Stimulated activated CD4-positive, alpha-beta T cell treated with anti-CD3 and anti-CD28 coated beads, TNF-alpha, amount 100 ng/mL, for 4 hours (primary cell): ENCODE results near the gene BANK1.

ENCODE experiments used
- DNase-seq, 3 experiments: peaks; one replicate each; pipeline ENCODE4 v3.0.0-alpha.2; 2020; ENCODE audit warnings: low read depth in 3 of 3

Gene BANK1

DNA sequence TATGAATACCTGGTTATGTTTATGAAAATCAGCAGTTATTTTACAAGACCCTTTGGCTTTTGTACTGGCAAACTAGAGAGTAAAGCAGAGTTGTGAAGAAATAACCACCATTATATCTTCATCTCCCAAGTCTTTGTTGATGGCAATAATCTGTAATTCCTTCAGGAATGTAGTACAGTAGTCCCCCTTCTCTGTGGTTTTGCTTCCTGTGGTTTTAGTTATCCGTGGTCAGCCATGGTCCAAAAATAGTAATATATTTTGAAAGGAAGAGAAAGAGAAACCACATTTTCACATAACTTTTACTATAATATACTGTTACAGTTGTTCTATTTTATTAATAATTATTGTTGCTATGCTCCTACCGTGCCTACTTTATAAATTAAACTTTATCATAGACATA is 27.8 kb downstream of the BANK1 start:
- DNase-seq = no peak

DNA sequence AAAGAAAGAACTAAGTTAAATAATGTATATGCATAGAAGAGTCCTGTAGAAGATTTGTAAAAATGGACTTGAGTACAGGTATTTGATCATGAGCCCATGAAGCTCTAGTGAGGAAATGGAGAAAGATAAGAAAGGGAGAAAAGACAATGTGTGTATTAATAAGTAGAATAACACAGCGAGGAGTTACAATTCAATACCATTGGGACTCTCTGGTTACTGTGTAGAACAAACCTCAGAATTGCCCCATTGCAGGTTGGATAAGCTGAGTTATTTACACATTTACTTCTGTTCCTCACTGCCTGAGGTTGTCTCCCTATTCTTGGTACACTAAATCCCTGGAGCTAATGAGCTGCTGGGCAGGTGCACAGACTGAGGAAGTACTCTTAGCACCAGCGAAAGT is 33.3 kb downstream of the BANK1 start:
- no peak for DNase-seq

DNA sequence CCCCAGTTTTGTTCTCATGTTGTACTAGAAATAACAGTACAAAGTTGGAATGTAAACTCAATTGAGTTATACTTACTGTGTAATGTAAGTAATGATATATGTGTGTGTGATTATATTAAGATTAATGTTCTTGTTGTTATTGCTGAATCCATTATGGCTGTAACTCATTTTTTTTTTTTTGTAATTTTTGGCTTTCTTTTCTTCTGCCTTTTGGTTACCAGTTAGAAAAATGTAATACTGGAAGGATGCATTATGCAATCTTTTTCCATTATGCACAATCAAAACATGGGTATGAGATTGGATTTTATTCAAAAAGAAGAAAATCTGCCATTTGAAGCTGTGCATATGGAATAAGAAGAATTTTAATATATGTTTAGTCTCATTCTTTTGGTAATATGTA is 34.0 kb downstream of the BANK1 start:
- DNase-seq = no peak

DNA sequence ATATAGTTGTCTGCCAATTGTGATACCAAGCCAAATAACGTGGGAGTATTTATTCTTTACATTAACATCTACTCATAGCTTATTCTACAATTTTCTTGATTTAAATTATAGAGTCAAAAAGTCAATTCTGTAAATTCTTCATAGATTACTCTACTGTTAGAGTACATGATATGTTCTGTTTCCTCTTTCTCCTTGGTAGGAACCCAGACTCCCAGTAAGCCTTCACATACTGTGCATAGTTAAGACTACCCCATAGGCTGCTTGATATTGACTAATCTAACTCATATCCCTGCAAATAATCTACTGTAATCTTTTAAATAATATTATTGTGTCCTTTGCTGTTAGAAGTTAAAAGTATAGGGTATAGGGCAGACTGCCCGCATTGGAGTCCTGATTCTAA is 35.4 kb downstream of the BANK1 start:
- no peak for DNase-seq

DNA sequence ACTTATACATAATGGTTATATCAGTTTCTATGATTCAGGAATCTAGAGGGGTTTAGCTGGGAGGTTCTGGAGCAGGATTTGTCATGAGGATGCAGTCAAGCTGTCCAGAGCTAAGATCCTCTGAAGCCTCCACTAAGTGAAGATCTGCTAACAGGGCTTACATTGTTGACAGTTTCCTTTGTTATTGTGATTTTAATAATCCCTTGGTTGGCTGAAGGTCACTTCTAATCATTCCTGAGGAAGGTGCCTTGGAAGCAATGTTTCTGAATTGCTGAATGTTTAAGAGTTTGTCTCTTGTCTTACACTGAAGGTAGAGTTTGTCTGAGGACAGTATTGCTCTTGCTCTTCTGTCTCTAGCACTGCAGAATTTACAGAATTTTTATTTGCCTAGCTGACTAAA is 41.3 kb downstream of the BANK1 start:
- no peak for DNase-seq

DNA sequence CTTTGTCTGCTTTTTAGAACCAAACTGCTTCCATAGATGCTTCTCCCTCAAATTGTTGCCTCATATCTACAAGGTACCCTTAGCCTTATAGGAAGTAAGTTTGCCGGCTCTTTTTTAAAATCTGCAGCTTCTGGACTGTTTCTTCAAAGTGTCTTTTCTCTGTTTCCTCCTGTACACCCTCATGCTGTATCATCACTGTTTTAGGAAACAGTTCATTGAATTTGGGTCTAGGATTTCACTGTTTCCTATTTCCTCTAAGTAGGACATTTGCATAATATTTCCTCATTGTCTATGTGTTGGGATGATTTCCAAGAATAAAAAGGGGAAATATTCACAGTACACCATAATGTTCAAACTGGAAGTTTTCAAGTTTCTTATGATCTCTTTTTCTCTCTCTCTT is 43.0 kb downstream of the BANK1 start:
- no peak for DNase-seq

DNA sequence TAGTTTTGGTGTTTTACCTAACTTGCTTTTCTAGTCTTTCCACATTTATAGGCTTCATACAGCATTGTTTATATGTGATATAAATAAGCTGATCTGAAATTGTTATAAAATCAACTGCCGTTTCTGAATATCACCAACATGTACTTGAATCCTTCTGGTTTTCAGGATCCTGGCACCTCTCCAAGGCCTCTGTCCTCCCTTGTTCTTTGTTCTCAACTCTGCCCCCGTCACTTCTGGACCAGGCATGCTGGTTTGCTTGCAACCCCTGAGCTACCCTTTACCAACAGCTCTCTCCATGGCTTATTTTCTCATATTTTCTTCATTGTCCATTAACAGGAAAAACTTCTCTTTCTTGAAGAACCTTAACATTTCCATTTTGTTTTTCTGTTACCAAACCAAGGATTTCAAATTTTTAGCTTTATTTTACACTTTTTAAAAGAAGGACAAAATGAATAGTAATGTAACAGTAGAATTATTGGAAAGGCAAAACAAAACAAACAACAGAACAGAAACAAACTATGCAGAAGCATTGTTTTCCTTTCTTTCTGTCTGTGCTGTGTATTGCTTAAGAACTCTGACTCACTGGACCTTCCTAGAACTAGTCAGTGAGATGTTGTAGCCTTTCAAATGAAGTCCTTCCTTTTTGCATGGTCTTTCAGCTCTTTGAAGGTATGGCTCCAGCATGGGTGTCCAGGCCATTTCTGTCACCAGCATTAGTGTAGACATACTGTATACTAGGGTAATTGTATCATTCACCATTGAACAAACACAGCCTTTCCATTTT is 44.8 kb downstream of the BANK1 start:
- no peak for DNase-seq

DNA sequence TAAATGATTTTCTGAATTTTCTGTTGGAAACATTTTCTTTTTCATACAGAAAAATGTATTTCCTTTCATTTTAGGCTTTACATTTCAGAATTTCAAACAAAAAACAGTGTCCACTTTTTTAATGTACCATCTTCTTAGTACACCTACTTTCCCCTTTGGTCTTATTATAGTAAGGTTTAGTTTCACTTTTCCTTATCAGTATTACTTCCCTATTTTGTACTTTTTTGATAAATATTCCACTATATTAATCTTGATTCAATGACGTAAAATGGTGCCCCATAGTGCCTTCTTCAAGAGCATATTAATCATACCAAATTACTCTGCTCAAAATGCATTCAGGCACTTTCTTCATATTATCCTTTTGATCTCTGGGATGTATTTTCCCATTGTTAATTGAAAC is 52.5 kb downstream of the BANK1 start:
- DNase-seq = no peak

DNA sequence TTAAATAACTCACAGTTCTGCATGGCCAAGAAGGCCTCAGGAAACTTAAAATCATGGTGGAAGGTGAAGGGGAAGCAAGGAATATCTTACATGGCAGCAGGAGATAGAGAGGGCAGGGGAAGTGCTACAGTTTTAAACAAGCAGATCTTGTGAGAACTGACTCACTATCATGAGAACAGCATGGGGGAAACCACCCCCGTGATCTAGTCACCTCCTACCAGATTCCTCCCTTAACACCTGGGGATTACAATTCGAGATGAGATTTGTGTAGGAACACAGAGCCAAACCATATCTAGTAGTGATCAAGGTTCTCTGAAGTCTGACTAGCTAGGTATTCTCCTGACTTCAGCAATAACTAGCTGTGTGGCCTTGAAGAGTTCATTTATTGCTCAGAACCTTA is 56.0 kb downstream of the BANK1 start:
- no peak for DNase-seq

DNA sequence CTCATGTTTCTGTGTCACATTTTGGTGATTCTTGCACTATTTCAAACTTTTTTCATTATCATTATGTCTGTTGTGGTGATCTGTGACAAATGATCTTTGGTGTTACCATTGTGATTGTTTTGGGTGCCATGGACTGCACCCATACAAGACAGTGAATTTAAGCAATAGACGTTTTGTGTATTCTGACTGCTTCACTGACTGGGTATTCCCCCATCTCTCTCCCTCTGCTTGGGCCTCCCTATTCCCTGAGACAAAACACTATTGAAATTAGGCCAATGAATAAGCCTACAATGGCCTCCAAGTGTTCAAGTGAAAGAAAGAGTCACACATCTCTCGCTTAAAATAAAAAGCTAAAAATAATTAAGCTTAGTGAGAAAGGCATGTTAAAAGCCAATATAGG is 60.2 kb downstream of the BANK1 start:
- DNase-seq = no peak

DNA sequence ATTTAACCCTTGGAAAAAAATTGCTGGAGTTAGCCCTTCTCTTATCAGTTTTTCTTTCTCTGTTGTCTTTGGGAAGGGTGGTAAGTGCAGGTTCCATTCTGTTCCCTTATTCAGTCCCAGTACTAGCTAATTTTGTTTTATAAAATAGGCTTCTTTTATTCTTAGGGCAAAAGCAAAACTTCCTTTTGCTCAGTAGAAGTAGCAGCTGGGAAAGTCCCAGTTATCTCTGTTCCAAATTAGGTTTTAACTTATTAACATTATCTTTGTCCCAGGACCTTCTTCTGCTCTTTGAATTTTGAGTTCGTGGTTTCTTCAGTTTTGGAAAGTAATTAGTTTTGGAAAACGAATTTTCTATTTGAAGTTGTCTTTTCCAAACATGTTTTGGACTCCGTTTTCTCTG is 61.1 kb downstream of the BANK1 start:
- no peak for DNase-seq

DNA sequence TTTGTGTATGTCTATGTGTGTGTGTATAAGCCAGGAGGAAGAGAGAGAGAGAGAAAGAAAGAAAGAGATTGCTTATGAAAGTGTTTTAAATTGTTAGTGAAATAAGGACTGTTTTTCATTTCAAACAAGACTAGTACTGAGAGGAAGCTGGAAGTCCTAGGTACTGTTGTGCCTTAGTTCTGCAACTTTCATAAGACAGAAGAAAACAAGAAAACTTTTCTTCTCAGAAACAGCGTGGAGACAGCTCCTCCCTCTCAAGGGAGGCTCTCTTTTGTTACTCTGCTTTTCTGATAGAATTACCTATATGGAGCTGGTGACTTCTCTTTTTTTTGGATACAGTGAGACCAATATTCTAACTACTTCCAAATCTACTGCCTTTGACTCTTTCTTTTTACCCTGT is 62.5 kb downstream of the BANK1 start:
- no peak for DNase-seq

DNA sequence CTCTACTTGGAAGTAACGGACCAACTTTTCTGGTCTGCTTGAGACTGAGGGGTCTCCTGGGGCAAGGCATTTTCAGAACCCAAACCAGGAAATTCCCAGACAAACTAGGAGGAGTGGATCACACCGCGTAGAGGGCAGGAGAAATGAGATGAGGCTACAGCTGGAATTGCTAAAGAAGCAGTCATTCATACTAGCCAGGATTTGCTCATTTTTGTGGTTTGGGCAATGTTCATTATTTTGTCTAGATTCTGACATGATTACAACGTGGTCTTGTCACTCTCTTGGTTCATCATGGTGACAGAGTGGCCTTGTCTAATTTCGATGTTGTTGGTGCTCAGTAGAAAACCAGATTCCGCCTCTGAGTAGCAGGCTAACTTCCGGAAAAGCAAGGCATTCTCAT is 63.2 kb downstream of the BANK1 start:
- DNase-seq = no peak

DNA sequence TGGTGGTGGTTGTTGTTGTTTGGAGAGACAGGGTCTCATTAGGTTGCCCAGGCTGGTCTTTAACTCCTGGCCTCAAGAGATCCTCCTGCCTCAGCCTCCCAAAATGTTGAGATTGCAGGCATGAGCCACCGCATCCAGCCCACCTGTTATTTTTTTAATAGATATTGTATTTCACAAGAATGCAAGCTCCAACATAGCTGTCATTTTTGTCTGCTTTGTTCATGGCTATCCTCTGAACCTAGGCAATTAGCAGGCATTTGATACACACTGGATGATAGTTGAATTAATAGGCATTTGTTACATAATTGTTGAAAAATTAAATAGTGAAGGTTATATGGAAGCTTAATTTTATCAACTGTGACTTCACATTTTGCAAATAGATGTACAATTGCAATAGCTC is 64.7 kb downstream of the BANK1 start:
- DNase-seq = no peak

DNA sequence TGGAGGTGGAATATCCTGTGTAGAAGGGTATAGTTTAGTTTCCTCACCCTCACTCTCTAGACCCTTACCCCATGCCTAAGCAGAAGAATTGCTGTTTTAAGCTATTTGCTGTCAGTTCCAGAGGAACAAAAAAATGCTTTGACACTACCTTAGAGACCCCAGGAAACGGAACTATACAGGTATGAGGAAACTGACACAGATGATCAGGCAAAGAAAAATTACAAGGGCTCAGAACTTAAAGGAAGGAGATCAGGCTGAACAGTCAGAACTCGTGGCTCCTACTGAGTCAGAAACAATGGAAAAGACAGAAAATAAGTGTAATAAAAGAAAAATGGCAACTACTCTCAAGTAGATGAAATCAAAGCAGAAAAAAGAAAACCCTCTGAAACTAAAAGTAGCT is 65.6 kb downstream of the BANK1 start:
- no peak for DNase-seq

DNA sequence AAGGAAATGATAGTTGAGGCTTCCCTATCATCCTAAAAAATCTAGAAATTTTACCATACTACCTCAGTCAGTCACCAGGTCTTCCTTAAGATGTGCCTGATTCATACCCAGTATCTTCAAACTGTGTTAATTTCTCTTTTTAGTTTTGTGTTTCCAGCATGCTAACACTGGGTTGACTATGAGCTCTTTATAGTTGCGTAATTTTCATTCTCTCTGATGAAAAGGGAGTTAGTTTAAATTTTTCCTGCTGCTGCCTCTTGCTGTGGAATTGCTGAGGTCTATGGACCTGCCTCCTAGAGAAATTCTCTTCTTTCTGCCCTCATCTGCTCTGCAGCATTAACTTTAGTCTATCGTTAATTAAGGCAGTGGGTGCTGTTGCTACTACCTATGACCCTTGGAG is 66.6 kb downstream of the BANK1 start:
- no peak for DNase-seq

DNA sequence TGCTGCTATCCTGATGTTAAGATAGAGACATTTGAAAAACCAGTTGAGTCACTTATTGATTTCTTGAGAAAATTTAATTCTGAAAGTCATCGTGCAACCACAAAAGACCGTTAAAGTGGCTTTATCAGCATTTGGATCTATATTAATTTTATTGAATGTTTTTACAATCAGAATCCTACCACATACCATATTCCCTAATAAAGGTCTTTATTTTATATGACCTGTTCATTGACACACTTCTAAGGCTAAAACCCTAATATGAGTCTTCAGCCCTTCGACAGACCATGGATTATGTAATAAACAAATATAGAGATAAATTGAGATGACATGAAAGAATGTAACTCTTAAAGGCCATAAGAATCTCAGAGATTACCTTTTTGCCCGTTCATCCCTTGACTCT is 68.1 kb downstream of the BANK1 start:
- no peak for DNase-seq

DNA sequence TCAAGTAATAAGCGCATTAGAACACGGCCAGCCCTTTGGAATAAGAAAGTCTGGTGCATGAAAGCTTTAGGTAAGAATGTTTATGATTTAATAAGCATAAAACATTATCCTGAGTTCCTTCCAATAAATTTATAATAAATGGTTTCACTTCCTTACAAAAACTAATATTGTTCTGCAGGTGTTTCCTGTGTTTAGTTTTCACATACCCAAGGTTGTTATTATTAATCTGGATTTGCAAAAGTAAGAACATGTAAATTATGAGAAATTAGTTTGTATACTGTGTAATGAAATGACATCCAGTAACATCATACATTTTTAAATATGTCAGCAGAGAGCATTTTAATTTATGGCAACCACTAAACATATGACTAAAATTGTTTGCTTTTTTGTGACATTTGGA is 72.1 kb downstream of the BANK1 start:
- DNase-seq = no peak

DNA sequence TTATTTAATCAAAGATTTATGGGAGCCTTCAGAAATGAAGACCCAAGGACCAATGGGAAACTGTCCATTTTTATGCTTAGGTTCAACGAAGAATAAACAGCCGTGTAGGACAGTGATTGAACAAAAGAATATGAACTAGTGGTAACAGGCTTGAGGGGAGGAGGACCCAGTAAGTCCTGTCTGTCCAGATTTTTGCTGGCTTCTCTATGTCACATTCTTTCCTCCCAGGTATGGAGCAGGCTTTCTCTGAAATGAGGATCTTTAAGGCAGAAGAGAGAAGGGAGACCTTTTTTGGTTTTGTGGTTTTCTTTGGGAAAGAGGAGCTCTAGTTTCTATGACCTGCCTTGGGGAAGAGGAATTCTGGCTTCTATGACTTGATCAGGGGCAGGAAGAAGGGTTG is 74.1 kb downstream of the BANK1 start:
- no peak for DNase-seq

DNA sequence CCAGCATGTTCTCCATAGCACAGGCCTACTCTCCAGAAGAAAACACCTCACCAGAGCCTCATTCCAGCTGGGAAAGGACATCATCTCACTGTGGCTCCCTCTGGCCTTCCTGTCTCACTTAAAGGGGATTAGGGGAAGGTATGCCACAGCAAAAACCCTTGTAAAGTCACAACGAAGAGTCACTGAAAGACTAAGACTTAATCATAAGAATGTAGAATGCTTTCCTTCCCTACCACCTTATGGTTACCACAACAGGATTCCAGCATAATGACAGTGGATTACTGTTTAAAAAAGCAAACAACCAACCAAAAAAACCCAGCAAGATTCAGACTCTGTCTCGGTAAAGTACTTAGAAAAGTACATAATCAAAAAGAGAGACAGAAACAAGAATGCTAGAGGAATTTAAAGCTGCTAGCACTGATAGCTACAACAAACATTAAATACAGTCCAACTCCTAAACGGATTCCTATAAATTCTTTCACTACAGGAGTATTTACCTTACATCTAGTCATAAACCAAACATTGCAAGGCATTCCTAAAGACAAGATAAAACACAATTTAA is 75.1 kb downstream of the BANK1 start:
- no peak for DNase-seq

DNA sequence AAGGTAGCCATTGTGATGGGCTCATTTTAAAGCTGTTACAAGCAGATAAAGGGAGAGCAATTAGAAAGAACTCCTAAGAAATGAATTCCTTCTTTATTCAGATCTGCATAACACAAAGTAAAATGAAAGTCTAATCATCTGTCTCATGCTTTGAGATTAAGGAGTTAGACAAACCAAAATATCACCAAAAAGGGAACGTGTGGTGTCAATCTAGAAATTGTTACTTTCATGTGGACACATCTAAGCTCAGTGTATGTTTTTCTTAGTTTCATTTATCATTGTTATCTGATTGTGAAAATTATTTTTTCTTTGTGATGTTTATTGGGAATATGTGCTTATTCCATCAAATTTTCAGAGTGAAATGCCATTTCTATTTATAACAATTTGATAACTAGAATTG is 80.3 kb downstream of the BANK1 start:
- no peak for DNase-seq

DNA sequence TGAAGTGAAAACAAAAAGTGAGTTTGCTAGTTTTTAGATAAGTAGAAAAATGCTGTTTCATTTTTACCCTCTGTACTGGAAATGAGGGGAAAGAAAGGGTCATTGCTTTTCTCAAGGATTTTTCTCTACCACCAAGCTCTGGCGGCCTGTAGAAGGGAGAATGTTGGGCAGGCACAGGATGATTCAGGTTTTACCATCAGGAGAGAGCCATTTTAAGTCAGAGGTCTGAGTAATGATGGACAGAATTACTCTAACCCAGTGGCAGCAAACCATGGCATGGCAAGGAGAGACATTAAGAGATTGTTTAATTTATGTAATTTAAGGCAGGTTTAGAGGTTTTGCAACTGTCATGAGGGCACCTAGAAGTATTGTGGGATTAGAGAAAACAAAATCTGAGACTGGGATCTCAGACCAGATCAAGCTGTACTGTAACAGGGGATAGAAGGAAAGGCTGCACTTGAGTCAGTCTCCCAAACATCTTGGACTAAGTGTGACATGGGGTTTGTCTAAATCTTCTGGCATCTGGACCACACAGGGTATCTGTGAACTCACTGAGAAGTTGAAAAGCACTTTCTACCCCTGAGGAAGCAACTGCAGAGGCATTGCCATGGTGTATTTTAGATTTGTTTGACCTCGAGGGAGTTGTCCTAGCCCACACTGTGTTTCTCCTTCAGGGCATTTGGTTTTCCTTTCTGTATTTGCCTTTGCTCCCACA is 81.6 kb downstream of the BANK1 start:
- no peak for DNase-seq

DNA sequence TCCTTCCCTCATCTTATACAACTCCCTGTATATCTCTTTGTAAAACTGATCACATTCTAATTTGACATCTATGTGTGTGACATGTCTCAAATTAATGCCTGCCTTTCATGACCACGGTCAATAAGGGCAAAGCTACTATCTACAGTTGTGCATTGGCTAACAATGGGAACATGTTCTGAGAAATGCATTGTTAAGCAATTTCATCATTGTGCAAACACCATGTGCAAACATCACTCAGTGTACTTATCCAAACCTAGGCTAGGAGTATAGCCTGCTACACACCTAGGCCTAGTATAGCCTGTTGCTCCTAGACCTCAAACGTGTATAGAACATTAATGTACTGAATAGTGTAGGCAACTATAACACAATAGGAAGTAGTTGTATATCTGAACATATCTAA is 95.0 kb downstream of the BANK1 start:
- DNase-seq = no peak
